ENCODE data around the gene HES3.

GRCh38 chr1:6288665-6289064 is 44.7 kb downstream of the HES3 start:
- TF ChIP-seq CTCF (IDR thresholded peaks at IDR 0.05; ENCODE audit: insufficient read depth, low read length, poor library complexity, severe bottlenecking) (no peak), EZH2phosphoT487 (conservative IDR thresholded peaks at IDR 0.05; ENCODE audit: low read length) (no peak)
